ENCODE data around the gene IZUMO4.

The IZUMO4 gene

DNA sequence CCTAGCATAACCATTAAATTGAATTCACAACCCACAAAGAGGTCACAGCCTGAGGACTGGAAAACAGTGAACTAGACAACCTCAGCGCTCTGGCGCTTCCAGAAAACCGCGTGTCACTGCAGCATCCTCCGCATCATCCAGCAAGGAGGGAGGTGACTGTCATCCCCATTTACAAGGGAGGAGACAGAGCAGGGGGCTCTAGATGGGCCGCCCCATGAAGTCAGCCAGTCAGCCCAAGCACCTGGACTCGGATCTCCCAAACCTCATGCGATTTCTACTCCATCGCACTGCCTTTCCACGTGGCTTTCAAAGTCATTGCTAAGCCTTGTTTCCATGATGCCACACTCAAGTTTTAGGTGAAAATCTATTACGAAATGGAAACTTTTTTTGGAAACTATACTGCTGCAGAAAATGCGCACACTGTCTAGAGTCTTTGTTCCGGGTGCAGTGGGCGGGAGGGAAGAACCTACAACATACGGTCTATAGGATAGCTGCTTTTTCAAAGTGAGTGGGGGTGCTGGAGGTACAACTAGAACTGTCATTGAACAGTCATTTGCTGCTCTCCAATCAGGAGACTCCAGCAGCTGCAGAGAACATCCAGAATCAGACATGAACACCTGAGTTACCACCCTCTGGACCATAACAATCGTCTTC is 51.9 kb downstream of the IZUMO4 start:
- H3K4me3 ChIP-seq (ENCODE audit: low read depth, low read length): no peak overlapping the region

More for the DNA sequence above, 51.9 kb downstream of the IZUMO4 start:
- H3K36me3 ChIP-seq: peaks cover 38% of the 10 kb centered on the region
- no peaks in the 10 kb centered on the region for H3K9me3 ChIP-seq
- DNase-seq: no peak
- no peaks in the 10 kb centered on the region for H3K27me3 ChIP-seq
- TF ChIP-seq, protein P1, sequence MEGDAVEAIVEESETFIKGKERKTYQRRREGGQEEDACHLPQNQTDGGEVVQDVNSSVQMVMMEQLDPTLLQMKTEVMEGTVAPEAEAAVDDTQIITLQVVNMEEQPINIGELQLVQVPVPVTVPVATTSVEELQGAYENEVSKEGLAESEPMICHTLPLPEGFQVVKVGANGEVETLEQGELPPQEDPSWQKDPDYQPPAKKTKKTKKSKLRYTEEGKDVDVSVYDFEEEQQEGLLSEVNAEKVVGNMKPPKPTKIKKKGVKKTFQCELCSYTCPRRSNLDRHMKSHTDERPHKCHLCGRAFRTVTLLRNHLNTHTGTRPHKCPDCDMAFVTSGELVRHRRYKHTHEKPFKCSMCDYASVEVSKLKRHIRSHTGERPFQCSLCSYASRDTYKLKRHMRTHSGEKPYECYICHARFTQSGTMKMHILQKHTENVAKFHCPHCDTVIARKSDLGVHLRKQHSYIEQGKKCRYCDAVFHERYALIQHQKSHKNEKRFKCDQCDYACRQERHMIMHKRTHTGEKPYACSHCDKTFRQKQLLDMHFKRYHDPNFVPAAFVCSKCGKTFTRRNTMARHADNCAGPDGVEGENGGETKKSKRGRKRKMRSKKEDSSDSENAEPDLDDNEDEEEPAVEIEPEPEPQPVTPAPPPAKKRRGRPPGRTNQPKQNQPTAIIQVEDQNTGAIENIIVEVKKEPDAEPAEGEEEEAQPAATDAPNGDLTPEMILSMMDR (IDR thresholded peaks at IDR 0.05; ENCODE audit: low read depth, low read length): no peak
- H3K4me1 ChIP-seq: peaks cover 9% of the 10 kb centered on the region
